IMR-90 (cell line): ENCODE data around the gene RAB26. TPM values are rescaled to one million over a fixed set of nuclear protein-coding genes. Genes with fewer than 3 reads are reported as not detected.

Experiments
- ATAC-seq: fragments of 200-7000 bp; cut with Tn5 transposase; 2 replicates; pipeline ENCODE4 v1.9.1; 2020; ENCODE audit warnings: low read depth, mild to moderate bottlenecking, moderate library complexity
- BruUV-seq: library from RNA; stranded (reverse); fragments of 400-500 nt; replicated peaks from 2 replicates; lab custom pipeline; 2021; lab: Mats Ljungman, UMichigan
- CTCF ChIA-PET: fragments of 300-600 bp; formaldehyde crosslinking; extraction: SDS; loops from one replicate; lab custom pipeline; 2021; ENCODE audit warnings: antibody characterized with exemption; lab: Yijun Ruan, JAX
- POLR2A ChIA-PET: fragments of 300-600 bp; sonication (Branson Sonifier 250); formaldehyde crosslinking; loops from one replicate; lab custom pipeline; 2022; ENCODE audit warnings: antibody characterized with exemption; ENCODE audit not compliant: unreplicated experiment; lab: Charles Lee
- DNase-seq: peaks from one replicate; pipeline ENCODE4 v3.0.0; 2013
- H2AFZ ChIP-seq: replicated peaks from 2 replicates; pipeline ENCODE3; 2013; ENCODE audit warnings: low read length, mild to moderate bottlenecking; ENCODE audit not compliant: poor library complexity
- H2AK5ac ChIP-seq: 2 replicates; pipeline ENCODE4 v1.6.1; 2013; ENCODE audit warnings: low read depth, low read length, inconsistent platforms
- H2AK9ac ChIP-seq: replicated peaks from 2 replicates; pipeline ENCODE3; 2013; ENCODE audit warnings: mild to moderate bottlenecking, low read depth, low read length, moderate library complexity; ENCODE audit not compliant: poor library complexity
- H2BK120ac ChIP-seq: 2 replicates; pipeline ENCODE4 v1.6.1; 2013; ENCODE audit warnings: low read depth, low read length, inconsistent platforms
- H2BK15ac ChIP-seq: 3 replicates; pipeline ENCODE4 v1.6.1; 2013; ENCODE audit warnings: low read depth, low read length, inconsistent platforms
- H2BK20ac ChIP-seq: 2 replicates; pipeline ENCODE4 v1.6.1; 2013; ENCODE audit warnings: low read depth, mild to moderate bottlenecking, inconsistent platforms, low read length, moderate library complexity
- H2BK5ac ChIP-seq: 2 replicates; pipeline ENCODE4 v1.6.1; 2013; ENCODE audit warnings: mild to moderate bottlenecking, low read depth, low read length, inconsistent platforms; ENCODE audit not compliant: poor library complexity, severe bottlenecking
- H3K14ac ChIP-seq: replicated peaks from 2 replicates; pipeline ENCODE4 v1.6.1; 2013; ENCODE audit warnings: low read depth, low read length, inconsistent platforms
- H3K18ac ChIP-seq: 2 replicates; pipeline ENCODE4 v1.6.1; 2013; ENCODE audit warnings: low read depth, low read length, control low read depth
- H3K23ac ChIP-seq: 2 replicates; pipeline ENCODE4 v1.6.1; 2013; ENCODE audit warnings: low read depth, low read length, inconsistent platforms
- H3K27ac ChIP-seq: 2 replicates; pipeline ENCODE4 v1.5.1; 2013; ENCODE audit warnings: mild to moderate bottlenecking, control low read depth, low read length; ENCODE audit not compliant: insufficient read depth
- H3K27me3 ChIP-seq: 2 replicates; pipeline ENCODE4 v1.6.1; 2013; ENCODE audit warnings: low read length; ENCODE audit not compliant: control insufficient read depth, insufficient read depth
- H3K36me3 ChIP-seq: 2 replicates; pipeline ENCODE4 v1.6.1; 2013; ENCODE audit warnings: low read length, mixed read lengths; ENCODE audit not compliant: control insufficient read depth, insufficient read depth
- H3K4ac ChIP-seq: 2 replicates; pipeline ENCODE4 v1.6.1; 2013; ENCODE audit warnings: low read depth, low read length, inconsistent platforms
- H3K4me1 ChIP-seq: 2 replicates; pipeline ENCODE4 v1.6.1; 2013; ENCODE audit warnings: low read length, mixed read lengths; ENCODE audit not compliant: control insufficient read depth, insufficient read depth
- H3K4me2 ChIP-seq: 2 replicates; pipeline ENCODE4 v1.6.1; 2013; ENCODE audit warnings: low read depth, mild to moderate bottlenecking, control low read depth, low read length, moderate library complexity
- H3K4me3 ChIP-seq: 2 replicates; pipeline ENCODE4 v1.5.1; 2013; ENCODE audit warnings: low read depth, mild to moderate bottlenecking, control low read depth, low read length, moderate library complexity; ENCODE audit not compliant: insufficient read depth
- H3K56ac ChIP-seq: 2 replicates; pipeline ENCODE4 v1.6.1; 2013; ENCODE audit warnings: low read length, inconsistent platforms; ENCODE audit not compliant: insufficient read depth; ENCODE audit errors: extremely low read depth
- H3K79me1 ChIP-seq, 2 experiments: 2 replicates each; pipeline ENCODE4 v1.6.1; 2013; ENCODE audit warnings: low read length in 2 of 2, inconsistent platforms in 1 of 2, low read depth in 1 of 2
- H3K9ac ChIP-seq: 2 replicates; pipeline ENCODE4 v1.6.1; 2013; ENCODE audit warnings: low read depth, low read length, control low read depth
- H3K9me1 ChIP-seq: 2 replicates; pipeline ENCODE4 v1.6.1; 2013; ENCODE audit warnings: low read length, inconsistent platforms; ENCODE audit not compliant: insufficient read depth
- H3K9me3 ChIP-seq: 2 replicates; pipeline ENCODE4 v1.6.1; 2013; ENCODE audit warnings: low read length; ENCODE audit not compliant: control insufficient read depth, insufficient read depth
- H4K20me1 ChIP-seq: 2 replicates; pipeline ENCODE4 v1.6.1; 2013; ENCODE audit warnings: low read length, inconsistent platforms; ENCODE audit not compliant: insufficient read depth
- H4K5ac ChIP-seq: 2 replicates; pipeline ENCODE4 v1.6.1; 2013; ENCODE audit warnings: mild to moderate bottlenecking, low read depth, low read length, control low read depth
- H4K8ac ChIP-seq, 2 experiments: 2 replicates each; pipeline ENCODE4 v1.6.1; 2013; ENCODE audit warnings: low read depth in 2 of 2, low read length in 2 of 2, control low read depth in 1 of 2, inconsistent platforms in 1 of 2
- H4K91ac ChIP-seq: 2 replicates; pipeline ENCODE4 v1.6.1; 2013; ENCODE audit warnings: low read depth, low read length, inconsistent platforms; ENCODE audit not compliant: insufficient read depth
- BHLHE40 ChIP-seq: fragments of 150-350 bp; IDR thresholded peaks from 2 replicates; pipeline ENCODE4 v1.6.1; 2016; ENCODE audit warnings: mild to moderate bottlenecking, low read depth, low read length
- CEBPB ChIP-seq: IDR thresholded peaks from 2 replicates; pipeline ENCODE4 v1.6.1; 2012; ENCODE audit warnings: low read depth, low read length, improper control_type of control experiment
- ELK1 ChIP-seq: fragments of 150-350 bp; IDR thresholded peaks from 2 replicates; pipeline ENCODE4 v1.6.1; 2016; ENCODE audit warnings: low read depth, mild to moderate bottlenecking, low read length, moderate library complexity, borderline replicate concordance
- FOS ChIP-seq: fragments of 150-350 bp; IDR thresholded peaks from 2 replicates; pipeline ENCODE4 v1.6.1; 2016; ENCODE audit warnings: low read depth, low read length
- MAFK ChIP-seq: IDR thresholded peaks from 2 replicates; pipeline ENCODE4 v1.6.1; 2012; ENCODE audit warnings: low read depth, low read length, improper control_type of control experiment
- MXI1 ChIP-seq: IDR thresholded peaks from 2 replicates; pipeline ENCODE4 v1.6.1; 2012; ENCODE audit warnings: low read depth, mild to moderate bottlenecking, low read length, moderate library complexity, borderline replicate concordance
- NFE2L2 ChIP-seq: fragments of 150-350 bp; IDR thresholded peaks from 2 replicates; pipeline ENCODE4 v1.6.1; 2016; ENCODE audit warnings: low read depth, mild to moderate bottlenecking, low read length
- RAD21 ChIP-seq: IDR thresholded peaks from 2 replicates; pipeline ENCODE4 v1.6.1; 2012; ENCODE audit warnings: low read length, improper control_type of control experiment
- SMC3 ChIP-seq: fragments of 150-350 bp; IDR thresholded peaks from 2 replicates; pipeline ENCODE4 v1.6.1; 2016; ENCODE audit warnings: low read depth, mild to moderate bottlenecking, antibody characterized with exemption, low read length, moderate library complexity
- WGBS, 2 experiments: methylation state at CpG; one replicate each; pipeline versions ENCODE4 v1.1.5 to v1.1.7; 2013; ENCODE audit warnings: missing lambda C conversion rate in 2 of 2; ENCODE audit not compliant: insufficient read length in 1 of 2; ENCODE audit errors: extremely low coverage in 2 of 2; 5-methylcytosine and 5-hydroxymethylcytosine counted together
- dilution Hi-C: fragments of 300-500 bp; cut with HindIII; formaldehyde crosslinking; loops from one replicate; pipeline ENCODE4 v1.14.3; 2018; ENCODE audit warnings: low sequenced_read_pairs; ENCODE audit not compliant: unreplicated experiment
- in situ Hi-C: fragments of 300-500 bp; cut with MboI; formaldehyde crosslinking; loops from 3 replicates; pipeline ENCODE4 v1.14.3; 2019; ENCODE audit warnings: low sequenced_read_pairs, inconsistent platforms, mixed read lengths
- intact Hi-C: fragments of 100-400 bp; cut with micrococcal nuclease; formaldehyde crosslinking; loops from 2 replicates; pipeline ENCODE4 v1.10.0; 2022
- polyA plus RNA-seq, 3 experiments: library from polyadenylated mRNA; depleted of rRNA; stranded (reverse); fragments of >200 nt; gene quantifications; 2 replicates each; pipeline ENCODE4 v1.2.3, GENCODE V29; 2012; ENCODE audit warnings: low replicate concordance in 1 of 3
- total RNA-seq: library from RNA; depleted of rRNA; stranded (reverse); fragments of >200 nt; gene quantifications from 2 replicates; pipeline ENCODE4 v1.2.3, GENCODE V29; 2012
- TF ChIP-seq, protein P1 (sequence below): conservative IDR thresholded peaks from 2 replicates; pipeline ENCODE4 v1.5.1; 2012; ENCODE audit warnings: mild to moderate bottlenecking, low read depth, low read length, improper control_type of control experiment

The RAB26 gene
- total and polyA plus RNA-seq, 2 of the 4 experiments (the other 2 are of a cell fraction): 1.1 to 4.5 TPM

DNA sequence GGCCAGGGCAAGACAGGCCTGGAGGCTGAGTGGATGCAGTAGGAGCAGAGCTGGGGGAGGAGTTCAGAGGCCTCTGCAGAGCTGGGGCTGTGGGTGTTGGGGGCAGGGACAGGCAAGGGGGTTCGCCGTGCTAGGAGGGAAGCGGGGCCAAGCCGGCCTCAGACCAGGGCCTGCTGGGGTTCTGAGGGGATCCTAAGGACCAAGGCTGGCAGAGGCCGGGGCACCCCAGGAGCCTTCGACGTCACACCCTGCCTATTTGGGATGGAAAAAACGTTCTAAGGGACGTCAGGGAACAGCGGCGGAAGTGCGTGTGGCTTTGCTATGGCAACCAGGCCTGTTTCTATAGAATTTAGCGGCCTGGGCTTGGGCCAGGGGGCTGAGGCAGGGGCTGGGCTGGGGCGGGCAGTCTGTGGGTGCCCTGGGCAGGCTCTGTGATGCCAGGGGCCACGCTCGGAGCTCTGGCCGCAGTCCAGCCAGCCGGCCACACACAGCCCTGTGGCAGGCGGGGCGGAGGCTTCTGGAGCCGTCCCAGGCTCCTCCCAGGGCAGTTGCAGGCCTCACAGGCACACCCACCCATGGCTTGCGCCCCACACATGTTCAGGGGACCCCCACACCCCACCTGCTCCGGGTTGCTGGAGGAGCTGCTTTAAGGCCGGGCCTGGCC is 10.9 kb downstream of the RAB26 start:
- ChIA-PET CTCF (no interaction called here), POLR2A (no interaction called here)
- Histone ChIP-seq H2BK15ac (no peak overlapping the region), H3K9me3 (no peaks in the 10 kb centered on the region), H3K36me3 (peaks cover 5% of the 10 kb centered on the region), H4K5ac (no peak overlapping the region), H2AK9ac (peak overlapping the region; percentile 70), H2AK5ac (peak overlapping the region; percentile 70), H3K27ac (peak overlapping the region; percentile 67), H3K4me3 (no peak overlapping the region), H3K4me1 (peaks cover 37% of the 10 kb centered on the region), H2BK5ac (peak overlapping the region; percentile 17), H3K4me2 (peak overlapping the region; percentile 44; the same call in 1 of the 2 replicates), H2BK120ac (no peak overlapping the region), H3K9ac (peak overlapping the region; percentile 62), H3K18ac (no peak overlapping the region), H3K14ac (no peak overlapping the region; the same call in 1 of the 2 replicates), H3K56ac (peak overlapping the region; percentile 26; the same call in 1 of the 2 replicates), H3K9me1 (0 out of 2 replicates have a peak, but pooled peaks cover 6% of the 10 kb centered on the region), H4K91ac (no peak overlapping the region; the same call in 1 of the 2 replicates), H4K20me1 (peaks cover 85% of the 10 kb centered on the region), H3K27me3 (no peaks in the 10 kb centered on the region), H3K79me1 (peaks cover 0 to 74% of the 10 kb centered on the region in 2 experiments; a peak in 3 of 4 replicates), H3K4ac (peak overlapping the region; percentile 66), H2BK20ac (no peak overlapping the region), H2AFZ (peak overlapping the region; percentile 45), H4K8ac (0 out of 4 replicates have a peak overlapping the region, but pooled peaks of 1 of the 2 experiments have one; percentile 21), H3K23ac (no peak overlapping the region)
- dilution Hi-C loops: no loop called here
- 31% methylated on average over 10 of the region's 24 CpGs; no CpG with 5 or more reads in 1 of the 2 experiments for WGBS, 2 experiments
- TF ChIP-seq SMC3 (no peak), RAD21 (no peak), BHLHE40 (no peak), CEBPB (no peak), ELK1 (no peak), MXI1 (no peak), FOS (no peak), NFE2L2 (no peak), MAFK (no peak)
- TF ChIP-seq, protein P1, sequence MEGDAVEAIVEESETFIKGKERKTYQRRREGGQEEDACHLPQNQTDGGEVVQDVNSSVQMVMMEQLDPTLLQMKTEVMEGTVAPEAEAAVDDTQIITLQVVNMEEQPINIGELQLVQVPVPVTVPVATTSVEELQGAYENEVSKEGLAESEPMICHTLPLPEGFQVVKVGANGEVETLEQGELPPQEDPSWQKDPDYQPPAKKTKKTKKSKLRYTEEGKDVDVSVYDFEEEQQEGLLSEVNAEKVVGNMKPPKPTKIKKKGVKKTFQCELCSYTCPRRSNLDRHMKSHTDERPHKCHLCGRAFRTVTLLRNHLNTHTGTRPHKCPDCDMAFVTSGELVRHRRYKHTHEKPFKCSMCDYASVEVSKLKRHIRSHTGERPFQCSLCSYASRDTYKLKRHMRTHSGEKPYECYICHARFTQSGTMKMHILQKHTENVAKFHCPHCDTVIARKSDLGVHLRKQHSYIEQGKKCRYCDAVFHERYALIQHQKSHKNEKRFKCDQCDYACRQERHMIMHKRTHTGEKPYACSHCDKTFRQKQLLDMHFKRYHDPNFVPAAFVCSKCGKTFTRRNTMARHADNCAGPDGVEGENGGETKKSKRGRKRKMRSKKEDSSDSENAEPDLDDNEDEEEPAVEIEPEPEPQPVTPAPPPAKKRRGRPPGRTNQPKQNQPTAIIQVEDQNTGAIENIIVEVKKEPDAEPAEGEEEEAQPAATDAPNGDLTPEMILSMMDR: no peak
- ATAC-seq (no peak), DNase-seq (peak; percentile 59)
- intact Hi-C loops: no loop called here
- in situ Hi-C loops: no loop called here
- BruUV-seq: no TSS peak
